HuH-7 (cell line): ENCODE results near the gene PIP.
"Not testable (repeated sequence)": the region's sequence is repeated elsewhere in the genome, so short reads cannot be mapped to it uniquely, and the experiment has no call there.

ENCODE experiments used
- DNase-seq: peaks from one replicate; pipeline ENCODE4 v3.0.0; 2011; ENCODE audit warnings: low spot score

PIP gene

GRCh38 chr7:143177374-143178119, 45.7 kb downstream of the PIP start:
- no peak for DNase-seq

GRCh38 chr7:143180771-143181170, 48.9 kb downstream of the PIP start:
- DNase-seq = not testable (repeated sequence)

- no peak for DNase-seq
Measured at GRCh38 chr7:143181349-143181748, 49.5 kb downstream of the PIP start.

- DNase-seq = no peak
Measured at GRCh38 chr7:143183024-143183423, 51.1 kb downstream of the PIP start, which contains the start of gene TAS2R39. TSS of gene TAS2R39 (plus strand) at chr7:143183419. CDS start at chr7:143183419, 0 bp downstream.

GRCh38 chr7:143185551-143185950, 53.7 kb downstream of the PIP start:
- DNase-seq = no peak

GRCh38 chr7:143188994-143189393, 57.1 kb downstream of the PIP start:
- no peak for DNase-seq
